HEK293 (cell line): ENCODE results near the gene C6orf15.

Experiments
- CTCF ChIA-PET: fragments of 350-600 bp; formaldehyde crosslinking; extraction: SDS; loops from one replicate; lab custom pipeline; 2021; ENCODE audit warnings: antibody characterized with exemption; lab: Yijun Ruan, JAX
- POLR2A ChIA-PET: fragments of 300-600 bp; formaldehyde crosslinking; extraction: SDS; loops from one replicate; lab custom pipeline; 2020; ENCODE audit warnings: antibody characterized with exemption, inconsistent platforms; lab: Yijun Ruan, JAX
- H3K27ac ChIP-seq: fragments of 200-500 bp; sonication (Bioruptor generic); 2 replicates; pipeline ENCODE4 v1.5.1; 2014; ENCODE audit warnings: low read depth, low read length, control low read depth, inconsistent platforms; ENCODE audit errors: extremely low read depth
- H3K36me3 ChIP-seq, 2 experiments: fragments of 200-500 bp in 1 of 2; sonication (Bioruptor generic) in 1 of 2; 1 replicate in 1 of 2; 2 replicates in 1 of 2; pipeline ENCODE4 v1.5.1; 2014 to 2017; ENCODE audit warnings: inconsistent platforms in 2 of 2, low read length in 2 of 2; ENCODE audit not compliant: control insufficient read depth in 2 of 2, insufficient read depth in 1 of 2
- H3K4me1 ChIP-seq: fragments of 200-500 bp; sonication (Bioruptor generic); 2 replicates; pipeline ENCODE4 v1.5.1; 2014; ENCODE audit warnings: mild to moderate bottlenecking, low read length, inconsistent platforms; ENCODE audit not compliant: control insufficient read depth, insufficient read depth
- H3K4me3 ChIP-seq: 2 replicates; pipeline ENCODE4 v1.5.1; 2011; ENCODE audit warnings: low read depth, mild to moderate bottlenecking, control low read depth, low read length, moderate library complexity
- H3K9me3 ChIP-seq: fragments of 200-500 bp; sonication (Bioruptor generic); 2 replicates; pipeline ENCODE4 v1.5.1; 2014; ENCODE audit warnings: low read depth, low read length, inconsistent platforms; ENCODE audit not compliant: control insufficient read depth, insufficient read depth
- CTCF ChIP-seq: fragments of 450-650 bp; formaldehyde crosslinking; IDR thresholded peaks from 2 replicates; pipeline ENCODE4 v1.5.1; 2016; ENCODE audit warnings: missing biosample characterization, missing genetic modification characterization
- KLF1 ChIP-seq: fragments of 450-650 bp; formaldehyde crosslinking; IDR thresholded peaks from 2 replicates; pipeline ENCODE4 v1.5.1; 2016; ENCODE audit warnings: missing biosample characterization, missing genetic modification characterization
- PRDM10 ChIP-seq: fragments of 450-650 bp; formaldehyde crosslinking; IDR thresholded peaks from 2 replicates; pipeline ENCODE4 v1.5.1; 2016; ENCODE audit warnings: missing biosample characterization, missing genetic modification characterization
- TRIM28 ChIP-seq: IDR thresholded peaks from 2 replicates; pipeline ENCODE4 v1.6.1; 2011; ENCODE audit warnings: low read length, control low read depth, borderline replicate concordance
- ZBTB17 ChIP-seq: fragments of 450-650 bp; formaldehyde crosslinking; IDR thresholded peaks from 2 replicates; pipeline ENCODE4 v1.5.1; 2016; ENCODE audit warnings: missing biosample characterization, missing genetic modification characterization
- ZNF114 ChIP-seq: fragments of 450-650 bp; formaldehyde crosslinking; IDR thresholded peaks from 2 replicates; pipeline ENCODE4 v1.5.0; 2017; ENCODE audit warnings: missing biosample characterization, missing genetic modification characterization
- ZNF133 ChIP-seq: fragments of 450-650 bp; formaldehyde crosslinking; IDR thresholded peaks from 2 replicates; pipeline ENCODE4 v1.5.1; 2016; ENCODE audit warnings: missing biosample characterization, missing genetic modification characterization
- ZNF184 ChIP-seq: fragments of 450-650 bp; IDR thresholded peaks from 2 replicates; pipeline ENCODE4 v1.5.1; 2018; ENCODE audit warnings: missing biosample characterization, mild to moderate bottlenecking, missing genetic modification characterization
- ZNF211 ChIP-seq: fragments of 450-650 bp; formaldehyde crosslinking; IDR thresholded peaks from 2 replicates; pipeline ENCODE4 v1.5.1; 2016; ENCODE audit warnings: low read depth, missing biosample characterization, missing genetic modification characterization
- ZNF223 ChIP-seq: fragments of 450-650 bp; formaldehyde crosslinking; IDR thresholded peaks from 2 replicates; pipeline ENCODE4 v1.5.1; 2016; ENCODE audit warnings: missing biosample characterization, missing genetic modification characterization
- ZNF239 ChIP-seq: fragments of 450-650 bp; formaldehyde crosslinking; IDR thresholded peaks from 2 replicates; pipeline ENCODE4 v1.5.1; 2016; ENCODE audit warnings: missing biosample characterization, missing genetic modification characterization
- ZNF24 ChIP-seq: fragments of 450-650 bp; formaldehyde crosslinking; IDR thresholded peaks from 2 replicates; pipeline ENCODE4 v1.5.1; 2016; ENCODE audit warnings: missing biosample characterization, missing genetic modification characterization
- ZNF394 ChIP-seq: fragments of 450-650 bp; formaldehyde crosslinking; IDR thresholded peaks from 2 replicates; pipeline ENCODE4 v1.5.1; 2016; ENCODE audit warnings: missing biosample characterization, missing genetic modification characterization, mild to moderate bottlenecking, moderate library complexity, borderline replicate concordance
- ZNF449 ChIP-seq: fragments of 450-650 bp; formaldehyde crosslinking; IDR thresholded peaks from 2 replicates; pipeline ENCODE4 v1.5.1; 2017; ENCODE audit warnings: missing biosample characterization, mild to moderate bottlenecking, missing genetic modification characterization, moderate library complexity
- ZNF510 ChIP-seq: fragments of 450-650 bp; formaldehyde crosslinking; IDR thresholded peaks from 2 replicates; pipeline ENCODE4 v1.5.1; 2018; ENCODE audit warnings: mild to moderate bottlenecking, missing genetic modification characterization, missing biosample characterization; ENCODE audit not compliant: insufficient replicate concordance
- ZNF580 ChIP-seq: fragments of 450-650 bp; formaldehyde crosslinking; IDR thresholded peaks from 2 replicates; pipeline ENCODE4 v1.5.1; 2016; ENCODE audit warnings: missing biosample characterization, missing genetic modification characterization
- ZNF600 ChIP-seq: fragments of 450-650 bp; formaldehyde crosslinking; IDR thresholded peaks from 2 replicates; pipeline ENCODE4 v1.5.1; 2016; ENCODE audit warnings: missing biosample characterization, missing genetic modification characterization
- ZNF624 ChIP-seq: fragments of 450-650 bp; formaldehyde crosslinking; IDR thresholded peaks from 2 replicates; pipeline ENCODE4 v1.5.1; 2017; ENCODE audit warnings: missing biosample characterization, missing genetic modification characterization
- ZNF629 ChIP-seq: fragments of 450-650 bp; formaldehyde crosslinking; IDR thresholded peaks from 2 replicates; pipeline ENCODE4 v1.5.1; 2017; ENCODE audit warnings: missing biosample characterization, missing genetic modification characterization
- ZNF664 ChIP-seq: fragments of 450-650 bp; formaldehyde crosslinking; IDR thresholded peaks from 2 replicates; pipeline ENCODE4 v1.5.1; 2016; ENCODE audit warnings: missing biosample characterization, missing genetic modification characterization
- ZNF776 ChIP-seq: fragments of 450-650 bp; formaldehyde crosslinking; IDR thresholded peaks from 2 replicates; pipeline ENCODE4 v1.5.0; 2017; ENCODE audit warnings: missing biosample characterization, missing genetic modification characterization, borderline replicate concordance
- ZNF792 ChIP-seq: fragments of 450-650 bp; formaldehyde crosslinking; IDR thresholded peaks from 2 replicates; pipeline ENCODE4 v1.5.1; 2016; ENCODE audit warnings: missing biosample characterization, missing genetic modification characterization
- ZNF830 ChIP-seq: fragments of 450-650 bp; IDR thresholded peaks from 2 replicates; pipeline ENCODE4 v1.5.0; 2018; ENCODE audit warnings: missing biosample characterization, missing genetic modification characterization, low read depth, mild to moderate bottlenecking, moderate library complexity
- TF ChIP-seq, protein P1 (sequence below): fragments of 450-650 bp; formaldehyde crosslinking; IDR thresholded peaks from 2 replicates; pipeline ENCODE4 v1.5.1; 2016; ENCODE audit warnings: missing biosample characterization, missing genetic modification characterization
- TF ChIP-seq, protein P2 (sequence below): fragments of 450-650 bp; IDR thresholded peaks from 2 replicates; pipeline ENCODE4 v1.5.1; 2018; ENCODE audit warnings: missing biosample characterization, missing genetic modification characterization

The C6orf15 gene

GRCh38 chr6:31083742-31084354 is 28.5 kb downstream of the C6orf15 start (continued):
- TF ChIP-seq ZNF394 (tag by site-specific recombination) (peak; percentile 47; the same call in 1 of the 2 replicates), CTCF (tag by site-specific recombination) (peak; percentile 12; the same call in 1 of the 2 replicates), ZNF830 (no peak), ZNF24 (0 out of 2 replicates have a peak, but pooled peaks have one; percentile 22), ZNF133 (tag by site-specific recombination) (no peak), ZBTB17 (tag by site-specific recombination) (peak; percentile 92), KLF1 (tag by site-specific recombination) (no peak), ZNF792 (tag by site-specific recombination) (no peak), ZNF211 (tag by site-specific recombination) (no peak), ZNF239 (tag by site-specific recombination) (no peak), ZNF184 (tag by site-specific recombination) (0 out of 2 replicates have a peak, but pooled peaks have one; percentile 60), ZNF600 (tag by site-specific recombination) (peak; percentile 68; the same call in 1 of the 2 replicates), ZNF629 (tag by site-specific recombination) (peak; percentile 78), ZNF580 (tag by site-specific recombination) (peak; percentile 74; the same call in 1 of the 2 replicates), TRIM28 (peak; percentile 72; the same call in 1 of the 2 replicates), ZNF449 (tag by site-specific recombination) (peak; percentile 84)
- TF ChIP-seq, protein P1, sequence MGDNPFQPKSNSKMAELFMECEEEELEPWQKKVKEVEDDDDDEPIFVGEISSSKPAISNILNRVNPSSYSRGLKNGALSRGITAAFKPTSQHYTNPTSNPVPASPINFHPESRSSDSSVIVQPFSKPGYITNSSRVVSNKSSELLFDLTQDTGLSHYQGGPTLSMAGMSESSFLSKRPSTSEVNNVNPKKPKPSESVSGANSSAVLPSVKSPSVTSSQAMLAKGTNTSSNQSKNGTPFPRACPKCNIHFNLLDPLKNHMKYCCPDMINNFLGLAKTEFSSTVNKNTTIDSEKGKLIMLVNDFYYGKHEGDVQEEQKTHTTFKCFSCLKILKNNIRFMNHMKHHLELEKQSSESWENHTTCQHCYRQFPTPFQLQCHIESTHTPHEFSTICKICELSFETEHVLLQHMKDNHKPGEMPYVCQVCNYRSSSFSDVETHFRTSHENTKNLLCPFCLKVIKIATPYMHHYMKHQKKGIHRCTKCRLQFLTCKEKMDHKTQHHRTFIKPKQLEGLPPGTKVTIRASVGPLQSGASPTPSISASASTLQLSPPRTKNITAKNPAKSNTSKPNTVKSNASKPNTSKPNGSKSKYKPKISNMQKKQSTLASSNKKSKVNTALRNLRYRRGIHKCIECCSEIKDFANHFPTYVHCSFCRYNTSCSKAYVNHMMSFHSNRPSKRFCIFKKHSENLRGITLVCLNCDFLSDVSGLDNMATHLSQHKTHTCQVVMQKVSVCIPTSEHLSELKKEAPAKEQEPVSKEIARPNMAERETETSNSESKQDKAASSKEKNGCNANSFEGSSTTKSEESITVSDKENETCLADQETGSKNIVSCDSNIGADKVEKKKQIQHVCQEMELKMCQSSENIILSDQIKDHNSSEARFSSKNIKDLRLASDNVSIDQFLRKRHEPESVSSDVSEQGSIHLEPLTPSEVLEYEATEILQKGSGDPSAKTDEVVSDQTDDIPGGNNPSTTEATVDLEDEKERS (tag by site-specific recombination): no peak

GRCh38 chr6:31081872-31082271 is 30.5 kb downstream of the C6orf15 start:
- Histone ChIP-seq H3K36me3 (no peaks in the 10 kb centered on the region), H3K4me3 (no peak overlapping the region), H3K9me3 (no peaks in the 10 kb centered on the region), H3K4me1 (0 out of 2 replicates have a peak, but pooled peaks cover 6% of the 10 kb centered on the region), H3K27ac (no peak overlapping the region)
- ChIA-PET CTCF (interaction anchor here (0.6 to 8.9 kb wide), 16 partner anchors 10 to 351 kb away, joined by 3 to 206 read pairs (median 4); partner anchors contain the start of gene VARS2), POLR2A (no interaction called here)
- TF ChIP-seq ZNF223 (tag by site-specific recombination) (no peak), ZNF664 (tag by site-specific recombination) (no peak), ZNF830 (no peak), ZNF624 (no peak), ZNF510 (tag by site-specific recombination) (no peak), PRDM10 (no peak), ZNF114 (tag by site-specific recombination) (no peak), KLF1 (tag by site-specific recombination) (no peak), ZNF776 (tag by site-specific recombination) (no peak)
- TF ChIP-seq, protein P2, sequence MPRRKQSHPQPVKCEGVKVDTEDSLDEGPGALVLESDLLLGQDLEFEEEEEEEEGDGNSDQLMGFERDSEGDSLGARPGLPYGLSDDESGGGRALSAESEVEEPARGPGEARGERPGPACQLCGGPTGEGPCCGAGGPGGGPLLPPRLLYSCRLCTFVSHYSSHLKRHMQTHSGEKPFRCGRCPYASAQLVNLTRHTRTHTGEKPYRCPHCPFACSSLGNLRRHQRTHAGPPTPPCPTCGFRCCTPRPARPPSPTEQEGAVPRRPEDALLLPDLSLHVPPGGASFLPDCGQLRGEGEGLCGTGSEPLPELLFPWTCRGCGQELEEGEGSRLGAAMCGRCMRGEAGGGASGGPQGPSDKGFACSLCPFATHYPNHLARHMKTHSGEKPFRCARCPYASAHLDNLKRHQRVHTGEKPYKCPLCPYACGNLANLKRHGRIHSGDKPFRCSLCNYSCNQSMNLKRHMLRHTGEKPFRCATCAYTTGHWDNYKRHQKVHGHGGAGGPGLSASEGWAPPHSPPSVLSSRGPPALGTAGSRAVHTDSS (tag by site-specific recombination): no peak
